Kidney (tissue), 14 donors: ENCODE measurements around the gene RAD23B. TPM values are rescaled to one million over a fixed set of nuclear protein-coding genes. Genes with fewer than 3 reads are reported as not detected.

Experiments
- DNase-seq, 5 donors: peaks; one replicate each; pipeline ENCODE4 v3.0.0-alpha.2; 2013 to 2020
- FAIRE-seq: peaks from 2 replicates; lab custom pipeline; 2012; peaks lifted over from hg19 to GRCh38; lab: Jason Lieb, UNC
- H3K27ac ChIP-seq, 2 donors: one replicate each; pipeline ENCODE4 v1.7.0; 2013; ENCODE audit warnings: low read depth in 2 of 2, low read length in 2 of 2, inconsistent platforms in 1 of 2
- H3K27me3 ChIP-seq: one replicate; pipeline ENCODE4 v1.7.1; 2013; ENCODE audit warnings: low read length, inconsistent platforms; ENCODE audit not compliant: control insufficient read depth, insufficient read depth
- H3K36me3 ChIP-seq, 3 donors: one replicate each; pipeline versions ENCODE4 v1.7.0 to v1.7.1; 2013; ENCODE audit warnings: low read length in 3 of 3, control low read depth in 1 of 3, inconsistent platforms in 1 of 3; ENCODE audit not compliant: insufficient read depth in 3 of 3, control insufficient read depth in 2 of 3
- H3K4me1 ChIP-seq, 3 donors: one replicate each; pipeline versions ENCODE4 v1.7.0 to v1.7.1; 2013; ENCODE audit warnings: low read length in 3 of 3, inconsistent platforms in 1 of 3, low read depth in 1 of 3; ENCODE audit not compliant: control insufficient read depth in 2 of 3, insufficient read depth in 2 of 3
- H3K4me3 ChIP-seq, 3 donors: one replicate each; pipeline versions ENCODE4 v1.7.0 to v1.8.1; 2013; ENCODE audit warnings: low read length in 3 of 3, control low read depth in 1 of 3, inconsistent platforms in 1 of 3
- H3K9ac ChIP-seq, 3 donors: one replicate each; pipeline versions ENCODE4 v1.7.0 to v1.7.1; 2013; ENCODE audit warnings: low read length in 3 of 3, control low read depth in 1 of 3, inconsistent platforms in 1 of 3
- H3K9me3 ChIP-seq, 3 donors: one replicate each; pipeline versions ENCODE4 v1.7.0 to v1.7.1; 2013; ENCODE audit warnings: low read length in 3 of 3, control low read depth in 1 of 3, inconsistent platforms in 1 of 3; ENCODE audit not compliant: control insufficient read depth in 2 of 3, insufficient read depth in 1 of 3
- intact Hi-C: fragments of 100-400 bp; cut with DNase I; formaldehyde crosslinking; loops from one replicate; pipeline ENCODE4 v1.11.1; 2022
- polyA plus RNA-seq: library from polyadenylated mRNA; stranded (reverse); fragments of 350-450 nt; fragmentation: Illumina TruSeq; extraction: RNeasy Lipid Tissue Mini Kit (QIAGEN cat#74804); gene quantifications from one replicate; pipeline ENCODE4 v1.2.3, GENCODE V29; 2014; ENCODE audit warnings: low read depth, low replicate concordance; ENCODE audit not compliant: insufficient read depth
- total RNA-seq: library from RNA; stranded (reverse); fragmentation: NEBNext Ultra II Directional; extraction: Animal tissue kit (Norgen Biotek cat#: 25700); gene quantifications from one replicate; pipeline ENCODE4 v1.2.1, GENCODE V29; 2021
- TF ChIP-seq, protein P1 (sequence below): IDR thresholded peaks from 3 replicates; pipeline ENCODE4 v1.5.1; 2012; ENCODE audit warnings: mild to moderate bottlenecking, moderate library complexity, borderline replicate concordance; ENCODE audit not compliant: insufficient read depth; ENCODE audit errors: extremely low read depth
- donor health status: control.
- donor health status: control.
- donor health status: control.
- donor health status: control.
- donor health status: control.
- donor health status: DM: yes; HTN: yes; CAD: no.
- donor health status: Normal renal cell carcinoma (clear cell type).

Gene RAD23B
- total and polyA plus RNA-seq, 2 donors from 2014 or later, result 40.5 to 76.5 TPM

DNA sequence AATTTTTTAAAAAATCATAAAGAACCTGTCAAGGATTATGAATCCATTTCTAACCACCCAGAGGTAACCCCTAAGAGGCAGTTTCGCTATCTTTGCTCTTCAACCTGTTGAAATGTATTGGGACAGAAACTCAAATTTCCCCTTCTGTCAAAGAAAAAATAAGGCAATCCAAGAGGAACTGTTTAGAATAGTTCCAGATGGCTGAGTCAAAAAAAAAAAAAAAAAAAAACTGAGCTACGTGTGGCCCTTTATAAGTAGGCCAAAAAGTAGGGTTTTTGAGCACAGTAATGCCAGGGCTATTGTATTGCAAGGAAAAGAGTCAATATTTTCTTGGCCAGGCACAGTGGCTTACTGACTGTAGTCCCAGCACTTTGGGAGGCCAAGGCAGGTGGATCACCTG is 94.9 kb downstream of the RAD23B start:
- FAIRE-seq, result no peak

More for the DNA sequence above, 94.9 kb downstream of the RAD23B start:
- intact Hi-C loops, result no loop called here
- no peaks in the 10 kb centered on the region for H3K27me3 ChIP-seq
- TF ChIP-seq, protein P1, sequence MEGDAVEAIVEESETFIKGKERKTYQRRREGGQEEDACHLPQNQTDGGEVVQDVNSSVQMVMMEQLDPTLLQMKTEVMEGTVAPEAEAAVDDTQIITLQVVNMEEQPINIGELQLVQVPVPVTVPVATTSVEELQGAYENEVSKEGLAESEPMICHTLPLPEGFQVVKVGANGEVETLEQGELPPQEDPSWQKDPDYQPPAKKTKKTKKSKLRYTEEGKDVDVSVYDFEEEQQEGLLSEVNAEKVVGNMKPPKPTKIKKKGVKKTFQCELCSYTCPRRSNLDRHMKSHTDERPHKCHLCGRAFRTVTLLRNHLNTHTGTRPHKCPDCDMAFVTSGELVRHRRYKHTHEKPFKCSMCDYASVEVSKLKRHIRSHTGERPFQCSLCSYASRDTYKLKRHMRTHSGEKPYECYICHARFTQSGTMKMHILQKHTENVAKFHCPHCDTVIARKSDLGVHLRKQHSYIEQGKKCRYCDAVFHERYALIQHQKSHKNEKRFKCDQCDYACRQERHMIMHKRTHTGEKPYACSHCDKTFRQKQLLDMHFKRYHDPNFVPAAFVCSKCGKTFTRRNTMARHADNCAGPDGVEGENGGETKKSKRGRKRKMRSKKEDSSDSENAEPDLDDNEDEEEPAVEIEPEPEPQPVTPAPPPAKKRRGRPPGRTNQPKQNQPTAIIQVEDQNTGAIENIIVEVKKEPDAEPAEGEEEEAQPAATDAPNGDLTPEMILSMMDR, result no peak
- H3K9me3 ChIP-seq, result no peaks in the 10 kb centered on the region
- no peak overlapping the region for H3K9ac ChIP-seq
- H3K4me1 ChIP-seq, result no peaks in the 10 kb centered on the region
- H3K36me3 ChIP-seq, result no peaks in the 10 kb centered on the region
- H3K4me3 ChIP-seq, result no peak overlapping the region
- no peak overlapping the region for H3K27ac ChIP-seq
- no peak for DNase-seq

Other genes with a start within 250 kb of the RAD23B start
- gene KLF4, start 206.5 kb downstream of the RAD23B start, total RNA-seq, result 69.4 TPM
- 13.5 TPM for gene KLF4, start 206.5 kb downstream of the RAD23B start, polyA plus RNA-seq